IMR-90 (cell line): ENCODE data around the gene POLR3F.

ENCODE experiments used
- CTCF ChIP-seq: conservative IDR thresholded peaks from 2 replicates; pipeline ENCODE4 v1.5.1; 2012; ENCODE audit warnings: mild to moderate bottlenecking, low read depth, low read length, improper control_type of control experiment
- ELK1 ChIP-seq: fragments of 150-350 bp; IDR thresholded peaks from 2 replicates; pipeline ENCODE4 v1.6.1; 2016; ENCODE audit warnings: low read depth, mild to moderate bottlenecking, low read length, moderate library complexity, borderline replicate concordance
- FOS ChIP-seq: fragments of 150-350 bp; IDR thresholded peaks from 2 replicates; pipeline ENCODE4 v1.6.1; 2016; ENCODE audit warnings: low read depth, low read length
- MAZ ChIP-seq: IDR thresholded peaks from 2 replicates; pipeline ENCODE4 v1.6.1; 2012; ENCODE audit warnings: low read depth, mild to moderate bottlenecking, low read length, improper control_type of control experiment, moderate library complexity, borderline replicate concordance
- POLR2A ChIP-seq: IDR thresholded peaks from 2 replicates; pipeline ENCODE4 v1.6.1; 2012; ENCODE audit warnings: mild to moderate bottlenecking, low read depth, low read length
- RAD21 ChIP-seq: IDR thresholded peaks from 2 replicates; pipeline ENCODE4 v1.6.1; 2012; ENCODE audit warnings: low read length, improper control_type of control experiment
- RFX5 ChIP-seq: IDR thresholded peaks from 2 replicates; pipeline ENCODE4 v1.8.0; 2012; ENCODE audit warnings: low read depth, mild to moderate bottlenecking, low read length, moderate library complexity

- TF ChIP-seq ELK1 (no peak), POLR2A (no peak), RFX5 (no peak), RAD21 (no peak), CTCF (no peak), FOS (no peak), MAZ (no peak)
Measured at GRCh38 chr20:18523066-18523465, 55.9 kb downstream of the POLR3F start.
